ENCODE data around the gene PCGF3.
"Not testable (repeated sequence)": the region's sequence is repeated elsewhere in the genome, so short reads cannot be mapped to it uniquely, and the experiment has no call there.

PCGF3 gene

GRCh38 chr4:797066-797465 lies 91.4 kb downstream of the PCGF3 start:
- no peak for DNase-seq (ENCODE audit: low read depth)

GRCh38 chr4:801436-802124 lies 95.9 kb downstream of the PCGF3 start:
- DNase-seq (ENCODE audit: low read depth) = no peak

GRCh38 chr4:803884-804283 lies 98.3 kb downstream of the PCGF3 start:
- DNase-seq (ENCODE audit: low read depth) = no peak

- DNase-seq (ENCODE audit: low read depth) = no peak
Measured at GRCh38 chr4:804804-805203, 99.2 kb downstream of the PCGF3 start.

DNA sequence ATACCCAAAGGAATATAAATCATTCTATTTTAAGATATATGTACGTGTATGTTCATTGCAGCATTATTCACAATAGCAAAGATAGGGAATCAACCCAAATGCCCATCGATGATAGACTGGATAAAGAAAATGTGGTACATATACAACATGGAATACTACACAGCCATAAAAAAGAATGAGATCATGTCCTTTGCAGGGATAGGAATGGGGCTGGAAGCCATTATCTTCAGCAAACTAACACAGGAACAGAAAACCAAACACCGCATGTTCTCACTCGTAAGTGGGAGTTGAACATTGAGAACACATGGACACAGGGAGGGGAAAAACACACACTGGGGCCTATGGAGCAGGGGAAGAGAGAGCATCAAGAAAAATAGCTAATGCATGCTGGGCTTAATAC lies 101.3 kb downstream of the PCGF3 start:
- DNase-seq (ENCODE audit: low read depth) = not testable (repeated sequence)

DNA sequence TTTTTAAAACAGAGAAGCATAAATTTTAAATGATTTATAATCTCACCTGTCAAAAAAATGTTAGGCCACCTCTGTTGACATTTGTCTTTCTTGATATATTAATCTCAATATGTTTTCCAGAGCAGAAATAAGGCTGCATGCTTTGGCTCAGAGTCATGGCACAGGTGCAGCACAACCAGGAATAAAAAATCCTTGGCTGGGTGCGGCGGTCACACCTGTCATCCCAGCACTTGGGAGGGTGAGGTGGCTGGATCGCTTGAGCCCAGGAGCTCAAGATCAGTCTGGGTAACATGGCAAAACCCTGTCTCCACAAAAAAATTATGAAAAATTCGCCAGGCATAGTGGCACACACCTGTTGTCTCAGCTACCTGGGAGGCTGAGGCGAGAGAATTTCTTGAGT lies 102.2 kb downstream of the PCGF3 start:
- DNase-seq (ENCODE audit: low read depth) = no peak

- DNase-seq (ENCODE audit: low read depth) = no peak
Measured at GRCh38 chr4:808860-809570, 103.4 kb downstream of the PCGF3 start.

- DNase-seq (ENCODE audit: low read depth) = no peak
Measured at GRCh38 chr4:813900-814299, 108.3 kb downstream of the PCGF3 start.

DNA sequence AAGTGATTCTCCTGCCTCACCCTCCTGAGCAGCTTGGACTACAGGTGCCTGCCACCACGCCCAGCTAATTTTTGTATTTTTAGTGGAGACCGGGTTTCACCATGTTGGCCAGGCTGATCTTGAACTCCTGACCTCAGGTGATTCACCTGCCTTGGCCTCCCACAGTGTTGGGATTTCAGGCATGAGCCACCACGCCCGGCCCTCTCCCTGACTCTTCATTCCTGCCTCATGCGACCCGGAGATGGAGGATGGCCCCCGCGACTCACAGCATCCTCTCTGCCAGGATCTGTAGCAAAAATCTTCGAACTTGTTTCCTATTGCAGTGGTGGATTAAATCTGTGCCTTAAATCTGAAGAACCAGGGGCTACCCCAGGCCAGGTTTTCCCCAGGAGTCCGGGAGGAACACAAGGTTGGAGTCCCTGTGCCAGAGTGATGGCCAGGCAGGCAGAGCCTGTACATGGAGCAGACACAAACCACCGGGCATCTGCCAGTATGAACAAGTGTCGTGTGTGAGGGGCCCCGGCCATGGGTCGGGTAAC lies 108.7 kb downstream of the PCGF3 start:
- no peak for DNase-seq (ENCODE audit: low read depth)

DNA sequence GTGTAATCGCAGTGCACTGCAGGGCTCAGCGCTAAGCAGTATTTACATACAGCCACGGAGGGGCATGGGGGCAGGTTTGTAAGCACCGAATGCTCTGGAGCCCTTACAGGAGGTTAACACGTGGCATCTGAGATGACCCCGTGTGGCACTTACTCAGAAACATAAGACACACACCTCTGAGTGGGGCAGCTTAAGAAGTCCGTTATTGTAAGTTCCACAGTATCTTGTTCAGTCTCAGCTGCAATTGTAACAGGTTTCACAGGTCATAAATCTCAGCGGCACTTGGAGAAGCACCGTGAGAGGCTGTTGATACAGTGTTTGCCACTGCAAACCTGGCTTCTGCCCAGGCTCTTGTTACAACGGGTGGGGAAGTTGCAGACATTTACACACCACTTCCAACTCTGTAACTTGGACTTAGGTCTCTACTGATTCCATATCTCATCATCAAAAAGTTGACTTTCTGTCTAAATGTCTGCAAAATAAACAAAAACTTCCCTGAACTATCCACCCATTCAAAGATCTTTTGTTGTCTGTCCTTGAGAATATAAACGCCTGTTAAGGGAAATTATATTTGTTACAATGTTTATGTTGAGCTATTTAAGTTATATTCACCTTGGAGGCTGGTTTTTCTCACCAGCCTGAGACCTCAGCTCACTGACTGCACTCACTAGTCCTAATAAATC lies 110.0 kb downstream of the PCGF3 start:
- no peak for DNase-seq (ENCODE audit: low read depth)

DNA sequence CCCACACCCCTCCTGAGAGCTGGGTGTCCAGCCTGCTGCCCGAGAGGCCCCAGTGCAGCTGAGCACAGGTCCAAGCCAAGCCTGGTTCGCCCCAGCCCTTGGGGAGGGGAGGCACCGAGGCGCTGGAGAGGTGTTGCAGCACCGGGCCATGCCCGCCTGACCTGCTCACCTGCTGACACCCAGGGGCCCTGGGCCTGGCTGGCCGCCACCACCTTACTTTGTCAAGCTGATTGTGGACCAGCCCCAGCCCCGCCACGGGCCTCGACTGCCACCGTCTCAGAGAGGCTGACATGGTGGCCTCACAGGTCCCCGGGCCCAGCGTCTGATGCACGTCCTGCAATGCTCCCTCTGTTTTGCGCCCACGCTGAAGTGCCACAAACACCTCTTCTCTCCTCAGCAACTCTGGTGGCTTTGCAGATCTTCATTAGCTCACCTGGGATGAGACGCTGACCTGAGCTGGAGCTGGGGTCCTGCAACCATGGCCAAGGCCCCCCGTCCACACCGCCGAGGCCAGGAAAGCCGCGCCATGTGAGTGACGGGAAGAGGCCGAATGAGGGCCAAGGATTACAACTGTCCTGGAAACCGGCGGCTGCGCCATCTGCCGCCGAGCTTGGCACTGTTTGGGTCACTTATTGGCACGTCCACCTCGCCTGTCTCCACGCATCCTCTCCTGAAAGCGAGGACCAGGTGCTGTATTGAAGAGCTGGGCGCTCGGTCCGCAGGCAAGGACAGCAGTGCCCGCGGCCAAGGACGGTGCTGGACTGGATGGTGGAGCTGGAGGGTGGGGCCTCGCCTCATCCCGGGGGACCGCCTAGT lies 112.7 kb downstream of the PCGF3 start:
- DNase-seq (ENCODE audit: low read depth) = no peak

DNA sequence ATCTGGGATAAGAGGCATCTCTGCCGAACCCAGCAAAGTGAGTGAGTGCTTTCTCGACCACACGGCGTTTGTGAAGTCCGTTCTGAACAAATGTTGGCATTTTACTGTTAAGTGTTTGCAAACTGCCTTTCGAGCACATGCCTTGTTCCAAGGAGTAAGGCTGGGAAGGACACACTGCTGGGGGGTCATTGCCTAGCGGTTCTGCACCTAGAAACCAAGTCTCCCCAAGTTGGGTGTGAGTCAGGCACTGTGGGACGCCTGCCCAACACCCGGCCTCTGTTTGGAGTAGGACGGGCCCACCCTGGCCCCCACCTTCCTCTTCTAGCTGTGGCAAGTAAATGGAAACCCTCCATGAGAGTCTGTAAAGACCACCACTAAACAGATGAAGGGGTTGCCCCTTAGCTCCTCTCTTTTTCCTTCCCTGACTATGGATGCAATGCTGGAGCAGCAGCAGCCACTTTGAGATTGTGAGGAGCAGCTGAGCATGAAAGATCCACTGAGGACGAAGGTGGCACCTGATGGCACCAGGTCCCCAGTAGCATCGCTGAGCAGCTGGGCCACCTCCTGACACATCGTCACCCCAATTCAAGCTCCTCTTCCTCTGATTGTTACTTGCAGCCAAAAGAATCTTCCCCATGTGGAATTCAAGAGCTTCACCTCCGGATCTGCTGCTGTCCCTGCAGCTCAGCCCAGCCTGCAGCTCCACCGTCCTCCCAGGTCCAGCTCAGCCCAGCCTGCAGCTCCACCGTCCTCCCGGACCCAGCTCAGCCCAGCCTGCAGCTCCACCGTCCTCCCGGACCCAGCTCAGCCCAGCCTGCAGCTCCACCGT lies 114.0 kb downstream of the PCGF3 start:
- no peak for DNase-seq (ENCODE audit: low read depth)

Data from fibroblast of gingiva (primary cell).